ENCODE results near the gene SCNN1G. TPM values are rescaled to one million over a fixed set of nuclear protein-coding genes. Genes with fewer than 3 reads are reported as not detected.

SCNN1G gene
- total RNA-seq, 4 donors from 2014 or later, result 0.06 to 0.34 TPM; not detected in 2

- Histone ChIP-seq H3K9me3 (no peaks in the 10 kb centered on the region), H3K27me3 (peaks cover 0 to 11% (median 0%) of the 10 kb centered on the region in 4 donors), H3K27ac (replicated peaks in 1 of 4) (no peak overlapping the region), H3K4me3 (no peak overlapping the region), H3K4me1 (no peaks in the 10 kb centered on the region), H3K36me3 (no peaks in the 10 kb centered on the region)
- DNase-seq (ENCODE audit: extremely low spot score), result no peak
- WGBS, result 54% methylated on average over 3 of the region's 3 CpGs
- intact Hi-C loops (cut with DNase I), result no loop called here
- TF ChIP-seq EP300 (IDR thresholded peaks at IDR 0.05), result no peak
- TF ChIP-seq POLR2AphosphoS5 (IDR thresholded peaks at IDR 0.05), result no peak
- no peak for TF ChIP-seq CTCF (IDR thresholded peaks at IDR 0.05)
- no peak for TF ChIP-seq POLR2A (IDR thresholded peaks at IDR 0.05; ENCODE audit: low read depth)
These were observed 26.4 kb upstream of the SCNN1G start for GRCh38 chr16:23156110-23156509.

- Histone ChIP-seq H3K27ac (replicated peaks in 1 of 4) (no peak overlapping the region), H3K27me3 (peaks cover 0 to 11% (median 0%) of the 10 kb centered on the region in 4 donors), H3K36me3 (no peaks in the 10 kb centered on the region), H3K4me3 (no peak overlapping the region), H3K9me3 (no peaks in the 10 kb centered on the region), H3K4me1 (no peaks in the 10 kb centered on the region)
- TF ChIP-seq POLR2A (IDR thresholded peaks at IDR 0.05; ENCODE audit: low read depth), result no peak
- TF ChIP-seq POLR2AphosphoS5 (IDR thresholded peaks at IDR 0.05), result no peak
- DNase-seq (ENCODE audit: extremely low spot score), result no peak
- intact Hi-C loops (cut with DNase I), result no loop called here
- WGBS, result 71% methylated on average over 1 of the region's 1 CpG
These were observed 25.5 kb upstream of the SCNN1G start for GRCh38 chr16:23156946-23157460.

GRCh38 chr16:23158114-23158513 is 24.4 kb upstream of the SCNN1G start:
- Histone ChIP-seq H3K27me3 (peaks cover 0 to 11% (median 0%) of the 10 kb centered on the region in 4 donors), H3K36me3 (no peaks in the 10 kb centered on the region), H3K9me3 (no peaks in the 10 kb centered on the region), H3K4me3 (no peak overlapping the region), H3K27ac (replicated peaks in 1 of 4) (no peak overlapping the region), H3K4me1 (no peaks in the 10 kb centered on the region)
- intact Hi-C loops (cut with DNase I), result no loop called here
- DNase-seq (ENCODE audit: extremely low spot score), result no peak
- TF ChIP-seq POLR2A (IDR thresholded peaks at IDR 0.05; ENCODE audit: low read depth) (no peak), POLR2AphosphoS5 (IDR thresholded peaks at IDR 0.05) (no peak), CTCF (IDR thresholded peaks at IDR 0.05) (no peak), EP300 (IDR thresholded peaks at IDR 0.05) (no peak)
- 92% methylated on average over 6 of the region's 6 CpGs for WGBS

DNA sequence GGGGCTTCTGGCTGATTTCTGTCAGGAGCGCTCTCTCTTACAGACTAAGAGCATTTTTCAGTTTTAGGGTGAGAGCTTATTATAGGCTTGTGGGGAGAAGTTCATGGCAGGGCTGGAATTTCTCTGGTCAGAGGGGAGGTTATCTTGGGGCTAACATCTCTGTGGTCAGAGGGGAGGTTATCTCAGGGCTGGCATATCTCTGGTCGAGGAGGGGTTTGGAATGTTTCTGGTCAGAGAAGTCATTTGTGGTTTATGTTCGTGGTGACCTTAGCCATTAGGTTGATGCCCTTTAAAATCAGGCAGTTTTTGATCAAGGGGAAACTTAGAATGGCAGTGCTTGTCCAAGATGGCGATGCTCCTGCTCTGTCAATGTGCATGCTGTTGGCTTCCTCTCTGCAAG is 22.5 kb upstream of the SCNN1G start:
- no peak for DNase-seq (ENCODE audit: extremely low spot score)
- 62% methylated on average over 4 of the region's 4 CpGs for WGBS
- peaks cover 0 to 2% (median 0%) of the 10 kb centered on the region in 4 donors for H3K9me3 ChIP-seq
- H3K4me3 ChIP-seq, result no peak overlapping the region
- H3K27ac ChIP-seq (replicated peaks in 1 of 4), result no peak overlapping the region
- H3K27me3 ChIP-seq, result peaks cover 0 to 11% (median 0%) of the 10 kb centered on the region in 4 donors
- no peaks in the 10 kb centered on the region for H3K36me3 ChIP-seq
- intact Hi-C loops (cut with DNase I), result no loop called here
- H3K4me1 ChIP-seq, result no peaks in the 10 kb centered on the region
- TF ChIP-seq EP300 (IDR thresholded peaks at IDR 0.05) (no peak), CTCF (IDR thresholded peaks at IDR 0.05) (no peak), POLR2AphosphoS5 (IDR thresholded peaks at IDR 0.05) (no peak), POLR2A (IDR thresholded peaks at IDR 0.05; ENCODE audit: low read depth) (no peak)

GRCh38 chr16:23160574-23160973 is 22.0 kb upstream of the SCNN1G start:
- Histone ChIP-seq H3K27me3 (peaks cover 0 to 11% (median 0%) of the 10 kb centered on the region in 4 donors), H3K9me3 (peaks cover 0 to 6% (median 0%) of the 10 kb centered on the region in 4 donors), H3K4me3 (no peak overlapping the region), H3K4me1 (no peaks in the 10 kb centered on the region), H3K36me3 (no peaks in the 10 kb centered on the region), H3K27ac (replicated peaks in 1 of 4) (no peak overlapping the region)
- intact Hi-C loops (cut with DNase I), result no loop called here
- TF ChIP-seq POLR2A (IDR thresholded peaks at IDR 0.05; ENCODE audit: low read depth) (no peak), POLR2AphosphoS5 (IDR thresholded peaks at IDR 0.05) (no peak), CTCF (IDR thresholded peaks at IDR 0.05) (no peak), EP300 (IDR thresholded peaks at IDR 0.05) (no peak)
- no peak for DNase-seq (ENCODE audit: extremely low spot score)
- 73% methylated on average over 3 of the region's 3 CpGs for WGBS

Measured in esophagus muscularis mucosa (tissue), 4 donors.